K562 (cell line): ENCODE data around the gene FPGS. TPM values are rescaled to one million over a fixed set of nuclear protein-coding genes. Genes with fewer than 3 reads are reported as not detected.
A peak's percentile ranks its signal among the peaks of the same experiment; 100 is the strongest.

Experiments
- AFF4 ChIP-seq: sonication (generic); formaldehyde crosslinking; IDR thresholded peaks from 2 replicates; pipeline ENCODE4 v1.8.0; 2023; ENCODE audit warnings: mild to moderate bottlenecking, missing genetic modification reagents
- CAMTA2 ChIP-seq: fragments of 250-450 bp; sonication (Bioruptor Pico); conservative IDR thresholded peaks from 2 replicates; pipeline ENCODE4 v1.5.1; 2022
- CHD4 ChIP-seq: fragments of 200-600 bp; sonication (generic); IDR thresholded peaks from 3 replicates; pipeline ENCODE4 v1.6.1; 2012; ENCODE audit warnings: low read depth, mild to moderate bottlenecking, mixed read lengths, low read length, inconsistent platforms; ENCODE audit not compliant: insufficient read depth, insufficient replicate concordance, poor library complexity, severe bottlenecking
- DACH1 ChIP-seq: fragments of 450-650 bp; IDR thresholded peaks from 2 replicates; pipeline ENCODE4 v1.6.1; 2018; ENCODE audit not compliant: partially characterized antibody
- FOXP1 ChIP-seq: sonication (generic); formaldehyde crosslinking; IDR thresholded peaks from 2 replicates; pipeline ENCODE4 v1.8.0; 2022; ENCODE audit warnings: mild to moderate bottlenecking, missing genetic modification reagents
- HCFC1 ChIP-seq: IDR thresholded peaks from 2 replicates; pipeline ENCODE4 v1.6.1; 2012; ENCODE audit warnings: low read depth, low read length, improper control_type of control experiment
- MCM7 ChIP-seq, 2 experiments: fragments of 450-650 bp; IDR thresholded peaks; 2 replicates each; pipeline ENCODE4 v1.6.1; 2016 to 2018
- TCF3 ChIP-seq: sonication (generic); formaldehyde crosslinking; IDR thresholded peaks from 2 replicates; pipeline ENCODE4 v1.4.0; 2020; ENCODE audit warnings: mild to moderate bottlenecking, missing genetic modification reagents
- XRCC5 ChIP-seq: fragments of 200-400 bp; formaldehyde crosslinking; IDR thresholded peaks from 2 replicates; pipeline ENCODE4 v1.6.1; 2017; ENCODE audit warnings: low read depth, mild to moderate bottlenecking, low read length
- ZNF184 ChIP-seq: sonication (generic); formaldehyde crosslinking; IDR thresholded peaks from 2 replicates; pipeline ENCODE4 v1.5.0; 2020; ENCODE audit warnings: missing genetic modification reagents
- ZNF444 ChIP-seq: fragments of 250-450 bp; sonication (Bioruptor Pico); IDR thresholded peaks from 2 replicates; pipeline ENCODE4 v1.4.0; 2020; ENCODE audit warnings: mild to moderate bottlenecking, moderate library complexity
- ZNF76 ChIP-seq: fragments of 250-450 bp; sonication (Bioruptor Pico); IDR thresholded peaks from 2 replicates; pipeline ENCODE4 v1.4.0; 2020; ENCODE audit warnings: mild to moderate bottlenecking, moderate library complexity, borderline replicate concordance
- polyA plus RNA-seq, 8 experiments: library from polyadenylated mRNA; depleted of rRNA in 4 of 8; stranded (reverse) in 5 of 8; unstranded in 3 of 8; fragments of >200 nt; fragmentation: Nextera tagmentation in 2 of 8; fragmentation: Illumina TruSeq in 1 of 8; extraction: Ambion mirVana in 2 of 8; extraction: Trizol in 1 of 8; gene quantifications; 2 replicates each; pipeline versions ENCODE4 v1.2.1 to v1.2.3, GENCODE V29; 2011 to 2014; ENCODE audit warnings: inconsistent platforms in 1 of 8, missing spikeins in 1 of 8
- total RNA-seq, 7 experiments: library from RNA; depleted of rRNA in 6 of 7; stranded (reverse); fragments of >200 nt in 6 of 7; fragmentation: Illumina TruSeq in 2 of 7; extraction: Trizol in 2 of 7; gene quantifications; 2 replicates each; pipeline versions ENCODE4 v1.2.1 to v1.2.3, GENCODE V29; 2011 to 2021; ENCODE audit warnings: low replicate concordance in 1 of 7
- TF ChIP-seq, protein P1 (sequence below): fragments of 250-450 bp; sonication (Bioruptor Pico); IDR thresholded peaks from 2 replicates; pipeline ENCODE4 v1.4.0; 2020; ENCODE audit warnings: mild to moderate bottlenecking, moderate library complexity
- TF ChIP-seq, protein P2 (sequence below): fragments of 250-450 bp; sonication (Bioruptor Pico); IDR thresholded peaks from 2 replicates; pipeline ENCODE4 v1.9.0; 2021; ENCODE audit warnings: mild to moderate bottlenecking
- TF ChIP-seq, protein P3 (sequence below), 2 experiments: fragments of 450-650 bp in 1 of 2; sonication (generic) in 1 of 2; formaldehyde crosslinking in 1 of 2; IDR thresholded peaks in 1 of 2; conservative IDR thresholded peaks in 1 of 2; 2 replicates each; pipeline versions ENCODE4 v1.6.1 to v1.8.1; 2016 to 2023; ENCODE audit warnings: mild to moderate bottlenecking in 2 of 2, moderate library complexity in 2 of 2, inconsistent platforms in 1 of 2, missing genetic modification reagents in 1 of 2
- TF ChIP-seq, protein P4 (sequence below): fragments of 450-650 bp; formaldehyde crosslinking; IDR thresholded peaks from 2 replicates; pipeline ENCODE4 v1.4.0; 2020; ENCODE audit warnings: mild to moderate bottlenecking, moderate library complexity

Gene FPGS
- total and polyA plus RNA-seq, 9 of the 15 experiments (the other 6 are each of a cell fraction or from before 2014, with no cell fraction given), result 0.84 to 86.4 (median 59.2) TPM

GRCh38 chr9:127862075-127863011 lies 59.7 kb downstream of the FPGS start (continued):
- TF ChIP-seq, protein P1, sequence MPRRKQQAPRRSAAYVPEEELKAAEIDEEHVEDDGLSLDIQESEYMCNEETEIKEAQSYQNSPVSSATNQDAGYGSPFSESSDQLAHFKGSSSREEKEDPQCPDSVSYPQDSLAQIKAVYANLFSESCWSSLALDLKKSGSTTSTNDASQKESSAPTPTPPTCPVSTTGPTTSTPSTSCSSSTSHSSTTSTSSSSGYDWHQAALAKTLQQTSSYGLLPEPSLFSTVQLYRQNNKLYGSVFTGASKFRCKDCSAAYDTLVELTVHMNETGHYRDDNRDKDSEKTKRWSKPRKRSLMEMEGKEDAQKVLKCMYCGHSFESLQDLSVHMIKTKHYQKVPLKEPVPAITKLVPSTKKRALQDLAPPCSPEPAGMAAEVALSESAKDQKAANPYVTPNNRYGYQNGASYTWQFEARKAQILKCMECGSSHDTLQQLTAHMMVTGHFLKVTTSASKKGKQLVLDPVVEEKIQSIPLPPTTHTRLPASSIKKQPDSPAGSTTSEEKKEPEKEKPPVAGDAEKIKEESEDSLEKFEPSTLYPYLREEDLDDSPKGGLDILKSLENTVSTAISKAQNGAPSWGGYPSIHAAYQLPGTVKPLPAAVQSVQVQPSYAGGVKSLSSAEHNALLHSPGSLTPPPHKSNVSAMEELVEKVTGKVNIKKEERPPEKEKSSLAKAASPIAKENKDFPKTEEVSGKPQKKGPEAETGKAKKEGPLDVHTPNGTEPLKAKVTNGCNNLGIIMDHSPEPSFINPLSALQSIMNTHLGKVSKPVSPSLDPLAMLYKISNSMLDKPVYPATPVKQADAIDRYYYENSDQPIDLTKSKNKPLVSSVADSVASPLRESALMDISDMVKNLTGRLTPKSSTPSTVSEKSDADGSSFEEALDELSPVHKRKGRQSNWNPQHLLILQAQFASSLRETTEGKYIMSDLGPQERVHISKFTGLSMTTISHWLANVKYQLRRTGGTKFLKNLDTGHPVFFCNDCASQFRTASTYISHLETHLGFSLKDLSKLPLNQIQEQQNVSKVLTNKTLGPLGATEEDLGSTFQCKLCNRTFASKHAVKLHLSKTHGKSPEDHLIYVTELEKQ (CRISPR knock-in tag), result no peak
- TF ChIP-seq HCFC1 (peak; percentile 14; the same call in 1 of the 2 replicates), TCF3 (CRISPR knock-in tag) (peak; percentile 83), AFF4 (CRISPR knock-in tag) (peak; percentile 77; the same call in 1 of the 2 replicates), DACH1 (no peak), XRCC5 (peak; percentile 72; the same call in 1 of the 2 replicates), FOXP1 (peak; percentile 86), CHD4 (no peak), CAMTA2 (CRISPR knock-in tag) (no peak), ZNF76 (CRISPR knock-in tag) (no peak), ZNF184 (CRISPR knock-in tag) (no peak), MCM7 (IDR thresholded peaks at IDR 0.05) (no peak), ZNF444 (CRISPR knock-in tag) (no peak)
- TF ChIP-seq, protein P2, sequence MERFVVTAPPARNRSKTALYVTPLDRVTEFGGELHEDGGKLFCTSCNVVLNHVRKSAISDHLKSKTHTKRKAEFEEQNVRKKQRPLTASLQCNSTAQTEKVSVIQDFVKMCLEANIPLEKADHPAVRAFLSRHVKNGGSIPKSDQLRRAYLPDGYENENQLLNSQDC, result no peak
- TF ChIP-seq, protein P3, sequence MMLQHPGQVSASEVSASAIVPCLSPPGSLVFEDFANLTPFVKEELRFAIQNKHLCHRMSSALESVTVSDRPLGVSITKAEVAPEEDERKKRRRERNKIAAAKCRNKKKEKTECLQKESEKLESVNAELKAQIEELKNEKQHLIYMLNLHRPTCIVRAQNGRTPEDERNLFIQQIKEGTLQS (IDR thresholded peaks at IDR 0.05), result peak; percentile 9; the same call in 1 of the 2 replicates
- TF ChIP-seq, protein P3 (CRISPR knock-in tag; conservative IDR thresholded peaks at IDR 0.05), result no peak
- TF ChIP-seq, protein P4, sequence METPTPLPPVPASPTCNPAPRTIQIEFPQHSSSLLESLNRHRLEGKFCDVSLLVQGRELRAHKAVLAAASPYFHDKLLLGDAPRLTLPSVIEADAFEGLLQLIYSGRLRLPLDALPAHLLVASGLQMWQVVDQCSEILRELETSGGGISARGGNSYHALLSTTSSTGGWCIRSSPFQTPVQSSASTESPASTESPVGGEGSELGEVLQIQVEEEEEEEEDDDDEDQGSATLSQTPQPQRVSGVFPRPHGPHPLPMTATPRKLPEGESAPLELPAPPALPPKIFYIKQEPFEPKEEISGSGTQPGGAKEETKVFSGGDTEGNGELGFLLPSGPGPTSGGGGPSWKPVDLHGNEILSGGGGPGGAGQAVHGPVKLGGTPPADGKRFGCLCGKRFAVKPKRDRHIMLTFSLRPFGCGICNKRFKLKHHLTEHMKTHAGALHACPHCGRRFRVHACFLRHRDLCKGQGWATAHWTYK (CRISPR knock-in tag), result 0 out of 2 replicates have a peak, but pooled peaks have one; percentile 21
